HL-60 (cell line): ENCODE results near the gene LRRC32.

Source experiments
- GABPA ChIP-seq: IDR thresholded peaks from 2 replicates; pipeline ENCODE4 v1.6.1; 2012; ENCODE audit warnings: low read depth
- POLR2AphosphoS5 ChIP-seq: IDR thresholded peaks from 2 replicates; pipeline ENCODE4 v1.6.1; 2012; ENCODE audit warnings: low read depth
- SPI1 ChIP-seq: IDR thresholded peaks from 2 replicates; pipeline ENCODE4 v1.6.1; 2012; ENCODE audit warnings: low read depth, mild to moderate bottlenecking, borderline replicate concordance
- TF ChIP-seq, protein P1 (sequence below): IDR thresholded peaks from 2 replicates; pipeline ENCODE4 v1.6.1; 2012; ENCODE audit warnings: low read depth; ENCODE audit not compliant: insufficient replicate concordance
- TF ChIP-seq, protein P2 (sequence below): IDR thresholded peaks from one replicate; pipeline ENCODE4 v1.5.1; 2011; ENCODE audit warnings: low read length, control low read depth, inconsistent platforms; ENCODE audit not compliant: insufficient read depth

DNA sequence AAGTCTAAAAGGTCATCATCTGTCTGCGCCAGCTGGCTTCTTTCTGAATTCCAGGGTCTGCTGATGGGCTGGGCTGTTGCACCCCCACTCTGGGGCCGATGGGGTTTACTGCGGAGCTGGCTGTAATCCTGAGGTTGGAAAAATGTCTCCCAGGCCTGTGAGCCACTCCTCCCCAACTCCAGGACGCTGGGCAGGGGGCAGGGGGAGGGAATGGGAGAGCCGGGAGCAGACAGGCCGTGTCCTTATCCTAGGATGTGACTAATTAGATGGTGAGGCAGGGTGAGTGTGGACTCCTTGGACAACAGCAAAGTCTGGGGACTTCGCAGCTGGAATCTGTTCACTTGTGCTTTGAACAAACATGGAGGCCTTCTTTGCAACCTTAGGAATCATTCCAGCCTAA is 48.7 kb downstream of the LRRC32 start:
- TF ChIP-seq, protein P1, sequence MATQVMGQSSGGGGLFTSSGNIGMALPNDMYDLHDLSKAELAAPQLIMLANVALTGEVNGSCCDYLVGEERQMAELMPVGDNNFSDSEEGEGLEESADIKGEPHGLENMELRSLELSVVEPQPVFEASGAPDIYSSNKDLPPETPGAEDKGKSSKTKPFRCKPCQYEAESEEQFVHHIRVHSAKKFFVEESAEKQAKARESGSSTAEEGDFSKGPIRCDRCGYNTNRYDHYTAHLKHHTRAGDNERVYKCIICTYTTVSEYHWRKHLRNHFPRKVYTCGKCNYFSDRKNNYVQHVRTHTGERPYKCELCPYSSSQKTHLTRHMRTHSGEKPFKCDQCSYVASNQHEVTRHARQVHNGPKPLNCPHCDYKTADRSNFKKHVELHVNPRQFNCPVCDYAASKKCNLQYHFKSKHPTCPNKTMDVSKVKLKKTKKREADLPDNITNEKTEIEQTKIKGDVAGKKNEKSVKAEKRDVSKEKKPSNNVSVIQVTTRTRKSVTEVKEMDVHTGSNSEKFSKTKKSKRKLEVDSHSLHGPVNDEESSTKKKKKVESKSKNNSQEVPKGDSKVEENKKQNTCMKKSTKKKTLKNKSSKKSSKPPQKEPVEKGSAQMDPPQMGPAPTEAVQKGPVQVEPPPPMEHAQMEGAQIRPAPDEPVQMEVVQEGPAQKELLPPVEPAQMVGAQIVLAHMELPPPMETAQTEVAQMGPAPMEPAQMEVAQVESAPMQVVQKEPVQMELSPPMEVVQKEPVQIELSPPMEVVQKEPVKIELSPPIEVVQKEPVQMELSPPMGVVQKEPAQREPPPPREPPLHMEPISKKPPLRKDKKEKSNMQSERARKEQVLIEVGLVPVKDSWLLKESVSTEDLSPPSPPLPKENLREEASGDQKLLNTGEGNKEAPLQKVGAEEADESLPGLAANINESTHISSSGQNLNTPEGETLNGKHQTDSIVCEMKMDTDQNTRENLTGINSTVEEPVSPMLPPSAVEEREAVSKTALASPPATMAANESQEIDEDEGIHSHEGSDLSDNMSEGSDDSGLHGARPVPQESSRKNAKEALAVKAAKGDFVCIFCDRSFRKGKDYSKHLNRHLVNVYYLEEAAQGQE, result no peak
- TF ChIP-seq, protein P2, sequence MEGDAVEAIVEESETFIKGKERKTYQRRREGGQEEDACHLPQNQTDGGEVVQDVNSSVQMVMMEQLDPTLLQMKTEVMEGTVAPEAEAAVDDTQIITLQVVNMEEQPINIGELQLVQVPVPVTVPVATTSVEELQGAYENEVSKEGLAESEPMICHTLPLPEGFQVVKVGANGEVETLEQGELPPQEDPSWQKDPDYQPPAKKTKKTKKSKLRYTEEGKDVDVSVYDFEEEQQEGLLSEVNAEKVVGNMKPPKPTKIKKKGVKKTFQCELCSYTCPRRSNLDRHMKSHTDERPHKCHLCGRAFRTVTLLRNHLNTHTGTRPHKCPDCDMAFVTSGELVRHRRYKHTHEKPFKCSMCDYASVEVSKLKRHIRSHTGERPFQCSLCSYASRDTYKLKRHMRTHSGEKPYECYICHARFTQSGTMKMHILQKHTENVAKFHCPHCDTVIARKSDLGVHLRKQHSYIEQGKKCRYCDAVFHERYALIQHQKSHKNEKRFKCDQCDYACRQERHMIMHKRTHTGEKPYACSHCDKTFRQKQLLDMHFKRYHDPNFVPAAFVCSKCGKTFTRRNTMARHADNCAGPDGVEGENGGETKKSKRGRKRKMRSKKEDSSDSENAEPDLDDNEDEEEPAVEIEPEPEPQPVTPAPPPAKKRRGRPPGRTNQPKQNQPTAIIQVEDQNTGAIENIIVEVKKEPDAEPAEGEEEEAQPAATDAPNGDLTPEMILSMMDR, result no peak
- TF ChIP-seq POLR2AphosphoS5, result no peak
- TF ChIP-seq GABPA, result no peak
- no peak for TF ChIP-seq SPI1
